H4 (cell line): ENCODE results near the gene SLC13A2. TPM values are rescaled to one million over a fixed set of nuclear protein-coding genes. Genes with fewer than 3 reads are reported as not detected.
A peak's percentile ranks its signal among the peaks of the same experiment; 100 is the strongest.
"Not testable (repeated sequence)": the region's sequence is repeated elsewhere in the genome, so short reads cannot be mapped to it uniquely, and the experiment has no call there.

Source experiments
- DNase-seq: peaks from one replicate; pipeline ENCODE4 v3.0.0-alpha.2; 2015; ENCODE audit warnings: low spot score
- total RNA-seq: library from RNA; depleted of rRNA; stranded (reverse); fragments of >200 nt; shearing (Covaris generic); gene quantifications from 2 replicates; pipeline ENCODE4 v1.2.3, GENCODE V29; 2014

Gene SLC13A2
- total RNA-seq, 1 experiment from 2014 or later: not detected

- DNase-seq: no peak
These were observed 41.1 kb downstream of the SLC13A2 start for GRCh38 chr17:28514561-28515002.

DNA sequence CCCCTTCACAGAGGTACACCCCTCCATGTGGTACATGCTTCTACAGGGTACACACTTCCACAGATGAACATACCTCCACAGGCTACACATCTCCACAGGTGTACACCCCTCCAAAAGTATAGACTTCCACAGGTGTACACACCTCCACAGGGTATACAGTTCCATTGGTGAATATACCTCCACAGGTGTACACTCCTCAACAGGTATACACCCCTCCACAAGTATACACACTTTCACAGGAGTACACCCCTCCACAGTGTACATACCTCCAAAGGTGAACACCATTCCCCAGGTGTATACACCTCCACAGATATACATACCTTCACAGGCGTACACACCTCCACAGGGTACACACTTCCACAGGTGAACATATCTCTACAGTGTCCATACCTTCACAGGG, 42.1 kb downstream of the SLC13A2 start:
- DNase-seq: no peak

- no peak for DNase-seq
These were observed 44.7 kb downstream of the SLC13A2 start for GRCh38 chr17:28518132-28518531.

- DNase-seq: no peak
These were observed 45.1 kb downstream of the SLC13A2 start for GRCh38 chr17:28518578-28518977.

- DNase-seq: no peak
These were observed 45.8 kb downstream of the SLC13A2 start for GRCh38 chr17:28519236-28519635.

- DNase-seq: no peak
These were observed 47.2 kb downstream of the SLC13A2 start for GRCh38 chr17:28520687-28521086.

- DNase-seq: no peak
These were observed 48.1 kb downstream of the SLC13A2 start for GRCh38 chr17:28521311-28522085.

- DNase-seq: not testable (repeated sequence)
These were observed 48.8 kb downstream of the SLC13A2 start for GRCh38 chr17:28522281-28522680.

- no peak for DNase-seq
These were observed 49.7 kb downstream of the SLC13A2 start for GRCh38 chr17:28523186-28523585.

DNA sequence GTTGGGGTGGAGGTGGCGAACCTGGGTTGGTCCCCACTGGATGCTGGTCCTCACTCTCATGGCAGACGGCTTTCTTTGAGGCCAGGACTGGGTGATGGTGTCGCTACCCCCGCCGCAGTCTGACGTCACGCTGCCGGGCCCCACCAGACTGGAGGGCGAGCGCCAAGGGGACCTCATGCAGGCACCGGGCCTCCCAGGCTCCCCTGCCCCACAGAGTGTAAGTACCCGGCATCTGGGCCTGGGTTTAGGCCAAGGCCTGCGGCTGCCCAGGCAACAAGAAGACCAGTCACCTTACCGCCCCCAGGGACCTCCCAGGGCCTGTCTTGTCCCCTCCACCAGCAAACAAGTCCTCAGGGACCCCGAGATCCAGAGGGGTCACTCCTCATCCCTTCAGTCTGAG, 50.4 kb downstream of the SLC13A2 start:
- DNase-seq: no peak

- DNase-seq: peak; percentile 62
These were observed 51.3 kb downstream of the SLC13A2 start for GRCh38 chr17:28524476-28525424.

DNA sequence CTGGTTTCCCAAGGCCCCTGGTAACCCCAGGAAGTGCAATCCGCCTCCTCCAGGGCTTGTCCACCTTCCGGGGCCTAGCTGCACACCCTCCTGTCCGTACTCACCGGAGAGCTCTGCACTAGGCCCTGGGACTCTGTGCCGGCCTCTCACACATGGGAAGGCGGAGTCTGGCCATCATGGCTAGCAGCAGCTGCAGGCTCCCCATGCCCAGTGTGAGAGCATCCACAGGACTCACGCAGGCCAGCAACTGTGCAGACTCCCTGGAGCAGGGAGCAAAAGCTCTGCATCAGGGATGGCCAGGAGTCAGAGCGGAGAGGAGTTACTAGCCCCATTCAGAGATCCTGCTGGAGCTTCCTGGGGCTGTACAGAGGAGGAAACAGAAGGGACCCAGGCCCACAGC, 52.9 kb downstream of the SLC13A2 start:
- DNase-seq: no peak

GRCh38 chr17:28527181-28527681, 53.8 kb downstream of the SLC13A2 start:
- DNase-seq: no peak

- no peak for DNase-seq
These were observed 54.4 kb downstream of the SLC13A2 start for GRCh38 chr17:28527859-28528258.

- DNase-seq: no peak
These were observed 55.0 kb downstream of the SLC13A2 start for GRCh38 chr17:28528327-28529012.

DNA sequence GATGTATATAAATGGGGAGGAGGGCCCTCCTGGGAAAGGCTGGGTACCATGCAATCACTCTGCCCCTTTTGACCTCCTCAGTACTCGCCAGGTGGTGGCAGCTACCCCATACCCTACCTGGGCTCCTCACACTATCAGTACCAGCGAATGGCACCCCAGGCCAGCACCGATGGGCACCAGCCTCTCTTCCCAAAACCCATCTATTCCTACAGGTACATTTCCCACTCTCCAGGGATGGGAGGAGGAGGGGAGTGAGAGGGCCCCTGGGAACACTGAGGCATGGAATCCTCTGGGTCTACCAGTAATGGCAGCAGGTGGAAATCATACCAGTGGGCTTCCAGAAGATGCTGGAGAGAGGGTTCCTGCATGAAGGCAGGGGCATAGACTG, 55.6 kb downstream of the SLC13A2 start:
- DNase-seq: no peak

- DNase-seq: no peak
These were observed 56.8 kb downstream of the SLC13A2 start for GRCh38 chr17:28530250-28530649.

- DNase-seq: no peak
These were observed 57.5 kb downstream of the SLC13A2 start for GRCh38 chr17:28530926-28531325.

- no peak for DNase-seq
These were observed 58.9 kb downstream of the SLC13A2 start for GRCh38 chr17:28532050-28532960.

DNA sequence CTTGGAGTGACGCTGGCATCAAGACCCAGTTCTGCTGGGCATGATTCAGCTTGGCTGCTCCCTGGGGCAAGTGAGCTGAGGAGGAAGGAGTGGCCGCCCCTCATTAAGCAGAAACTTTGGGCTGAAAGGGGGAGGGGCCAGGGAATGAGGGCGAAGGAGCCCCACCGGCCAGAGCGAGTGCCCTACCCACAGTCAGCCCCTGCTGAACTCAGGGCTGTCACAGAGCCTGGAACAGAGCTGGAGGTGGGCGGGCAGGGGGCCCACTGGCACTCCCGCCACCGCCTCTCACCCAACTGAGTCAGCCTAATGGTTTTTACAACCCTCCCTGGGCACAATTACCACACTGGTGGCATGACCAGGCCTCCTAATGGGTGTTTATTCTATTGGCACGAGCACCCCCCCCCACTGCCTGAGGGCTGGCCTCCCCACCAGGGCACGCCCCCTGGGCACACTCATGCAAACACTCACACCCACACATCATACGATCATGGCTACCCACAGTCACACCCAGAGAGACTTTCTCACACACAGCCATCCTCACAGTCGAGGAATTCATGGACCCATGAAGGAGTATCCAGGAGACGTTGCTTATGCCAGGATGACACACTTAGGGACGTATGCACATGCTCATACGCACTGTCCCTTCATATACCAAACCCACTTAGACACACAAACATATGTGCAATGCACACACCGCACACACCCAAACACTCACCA, 59.8 kb downstream of the SLC13A2 start:
- peak; percentile 46 for DNase-seq
